DND-41 (cell line): ENCODE measurements around the gene C17orf50.

ENCODE experiments used
- EZH2 ChIP-seq: IDR thresholded peaks from 3 replicates; pipeline ENCODE4 v1.6.1; 2012; ENCODE audit warnings: borderline replicate concordance, low read depth, mild to moderate bottlenecking, moderate library complexity, low read length, inconsistent platforms; ENCODE audit not compliant: severe bottlenecking
- TF ChIP-seq, protein P1 (sequence below): IDR thresholded peaks from 2 replicates; pipeline ENCODE4 v1.5.1; 2012; ENCODE audit warnings: borderline replicate concordance, low read length, moderate library complexity, mild to moderate bottlenecking; ENCODE audit not compliant: poor library complexity, severe bottlenecking; ENCODE audit errors: extremely low read depth

DNA sequence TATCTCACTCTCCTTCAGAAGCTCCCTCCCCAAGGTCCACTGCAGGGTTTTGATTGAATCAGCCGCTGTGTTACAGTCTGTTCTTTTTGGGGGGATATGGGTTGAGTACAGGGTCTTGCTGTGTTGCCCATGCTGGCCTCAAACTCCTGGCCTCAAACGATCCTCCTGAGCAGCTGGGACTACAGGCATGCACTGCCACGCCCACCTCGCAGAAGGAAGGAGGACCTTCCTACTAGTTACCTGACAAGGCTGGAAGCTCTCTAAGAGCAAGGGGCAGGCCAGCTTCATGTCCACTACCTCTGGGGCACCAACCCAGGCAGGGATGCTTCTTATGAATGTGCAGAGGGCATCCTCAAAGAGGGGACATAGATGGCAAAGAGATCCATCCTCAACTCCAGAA is 36.7 kb downstream of the C17orf50 start:
- TF ChIP-seq, protein P1, sequence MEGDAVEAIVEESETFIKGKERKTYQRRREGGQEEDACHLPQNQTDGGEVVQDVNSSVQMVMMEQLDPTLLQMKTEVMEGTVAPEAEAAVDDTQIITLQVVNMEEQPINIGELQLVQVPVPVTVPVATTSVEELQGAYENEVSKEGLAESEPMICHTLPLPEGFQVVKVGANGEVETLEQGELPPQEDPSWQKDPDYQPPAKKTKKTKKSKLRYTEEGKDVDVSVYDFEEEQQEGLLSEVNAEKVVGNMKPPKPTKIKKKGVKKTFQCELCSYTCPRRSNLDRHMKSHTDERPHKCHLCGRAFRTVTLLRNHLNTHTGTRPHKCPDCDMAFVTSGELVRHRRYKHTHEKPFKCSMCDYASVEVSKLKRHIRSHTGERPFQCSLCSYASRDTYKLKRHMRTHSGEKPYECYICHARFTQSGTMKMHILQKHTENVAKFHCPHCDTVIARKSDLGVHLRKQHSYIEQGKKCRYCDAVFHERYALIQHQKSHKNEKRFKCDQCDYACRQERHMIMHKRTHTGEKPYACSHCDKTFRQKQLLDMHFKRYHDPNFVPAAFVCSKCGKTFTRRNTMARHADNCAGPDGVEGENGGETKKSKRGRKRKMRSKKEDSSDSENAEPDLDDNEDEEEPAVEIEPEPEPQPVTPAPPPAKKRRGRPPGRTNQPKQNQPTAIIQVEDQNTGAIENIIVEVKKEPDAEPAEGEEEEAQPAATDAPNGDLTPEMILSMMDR: no peak
- no peak for TF ChIP-seq EZH2
